ENCODE measurements around the gene PHF1.

The PHF1 gene

DNA sequence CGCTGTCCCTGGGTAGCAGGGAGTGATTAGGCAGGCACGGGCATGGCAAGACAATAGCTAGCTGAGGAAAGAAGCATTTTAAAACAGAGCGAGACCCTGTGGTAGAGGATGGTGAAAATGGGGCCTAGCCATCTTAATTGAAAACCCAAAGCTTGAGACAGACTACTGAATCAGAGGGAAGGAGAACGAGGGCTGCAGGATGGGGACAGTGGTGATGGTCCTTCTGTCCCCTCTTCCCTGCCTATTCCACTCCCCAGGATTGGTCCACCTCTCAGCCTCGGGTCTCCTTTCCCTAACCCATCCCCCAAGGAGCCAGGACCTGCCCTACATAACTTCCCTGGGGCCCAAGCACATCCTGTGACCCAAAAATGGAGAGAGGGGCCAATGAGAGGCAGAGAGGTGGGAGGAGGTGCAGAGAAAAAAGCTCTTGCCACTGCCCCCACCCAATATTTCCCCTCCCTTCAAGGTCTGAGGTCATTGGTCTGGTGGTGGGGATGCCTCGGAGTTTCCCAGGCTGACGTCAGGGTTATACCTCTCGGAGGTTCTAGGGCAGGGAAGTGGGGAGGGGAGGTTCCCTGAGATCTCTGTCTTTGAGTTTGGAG, 8.0 kb downstream of the PHF1 start:
- no peak for DNase-seq (ENCODE audit: low spot score)

DNA sequence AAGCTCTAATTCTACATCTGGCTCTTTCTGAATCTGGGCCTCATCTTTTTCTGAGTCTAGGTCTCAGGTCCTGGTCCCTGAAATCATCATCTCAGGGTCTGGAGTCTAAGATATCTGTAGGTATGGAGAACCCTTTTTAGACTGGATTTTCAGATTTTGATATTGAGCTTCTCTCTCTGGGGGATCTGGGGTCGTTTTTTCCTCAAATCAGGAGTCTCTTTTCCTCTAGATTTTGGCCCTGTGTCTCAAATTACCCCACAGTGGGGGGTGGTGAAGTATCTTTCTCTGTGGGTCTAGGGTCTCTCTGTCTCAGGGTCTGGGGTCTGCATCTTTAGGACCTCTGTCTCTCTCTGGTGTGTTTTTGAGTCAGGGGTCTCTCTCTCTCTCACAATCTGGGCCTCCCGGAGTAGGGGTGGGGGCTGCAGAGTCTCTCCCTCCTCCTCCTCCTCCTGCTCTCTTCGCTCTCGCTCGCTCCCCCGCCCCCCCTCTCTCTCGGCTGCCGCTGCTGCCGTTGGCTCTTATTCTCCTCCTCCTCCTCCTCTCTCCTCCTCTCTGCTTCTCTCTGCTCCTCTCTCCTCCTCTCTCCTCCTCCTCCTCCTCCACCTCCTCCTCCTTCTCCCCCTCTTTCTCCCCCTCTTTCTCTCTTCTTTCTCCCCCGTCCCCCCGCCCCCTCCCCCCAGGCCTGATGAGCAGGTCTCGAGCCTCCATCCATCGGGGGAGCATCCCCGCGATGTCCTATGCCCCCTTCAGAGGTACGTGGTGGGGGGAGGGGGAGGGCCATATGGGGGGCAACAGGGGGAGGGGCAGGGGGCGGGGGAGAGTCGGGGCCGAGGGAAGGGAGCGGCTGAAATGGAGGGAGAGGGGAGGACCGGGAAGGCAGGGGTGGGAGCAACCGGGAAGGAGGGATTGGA, 9.0 kb downstream of the PHF1 start, which contains the start of gene SYNGAP1:
Gene SYNGAP1, plus strand, starts transcription at position 486 of the 911 bp plus-strand sequence. Its CDS starts 200 bp downstream, at position 686.
- DNase-seq (ENCODE audit: low spot score), result no peak

DNA sequence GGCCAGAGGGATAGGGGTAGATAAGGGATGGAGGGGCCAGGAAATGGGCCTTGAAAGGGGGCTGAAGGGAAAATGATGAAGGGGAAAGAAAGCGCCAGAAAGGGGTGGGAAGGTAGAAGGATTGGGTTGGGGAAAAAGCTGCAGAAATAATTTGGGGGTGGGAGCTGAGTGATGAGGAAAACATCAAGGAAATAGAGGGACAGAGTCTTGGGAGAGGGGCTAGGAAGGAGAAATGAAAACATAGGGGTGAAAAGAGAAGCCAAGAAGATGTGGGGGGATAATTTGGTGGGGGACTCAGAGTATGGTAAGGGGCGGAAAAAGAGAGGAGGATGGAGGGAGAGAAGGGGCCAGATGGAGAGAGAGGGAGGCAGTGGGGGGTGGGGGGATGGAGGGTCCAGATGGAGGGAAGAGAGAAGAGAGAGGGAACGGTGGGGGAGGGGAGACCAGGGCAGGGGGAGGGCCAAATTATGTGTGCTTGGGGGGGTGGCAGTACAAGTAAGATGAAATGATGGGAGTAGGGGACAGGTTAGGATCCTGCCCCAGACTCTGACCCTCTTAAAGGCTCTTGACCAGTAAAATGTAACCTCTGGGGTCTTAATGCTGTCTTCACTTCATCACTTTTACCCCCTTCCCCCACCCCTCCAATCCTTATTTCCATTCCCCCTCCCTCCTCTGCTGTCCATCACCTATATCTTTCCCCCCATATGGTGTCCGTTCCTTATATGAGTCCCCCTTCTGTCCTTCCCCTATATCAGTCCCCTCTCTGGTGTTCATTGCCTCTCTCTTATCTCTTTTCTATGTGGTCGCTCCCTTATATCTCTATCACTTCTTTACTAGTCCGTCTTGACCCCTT, 9.9 kb downstream of the PHF1 start:
- DNase-seq (ENCODE audit: low spot score), result no peak

DNA sequence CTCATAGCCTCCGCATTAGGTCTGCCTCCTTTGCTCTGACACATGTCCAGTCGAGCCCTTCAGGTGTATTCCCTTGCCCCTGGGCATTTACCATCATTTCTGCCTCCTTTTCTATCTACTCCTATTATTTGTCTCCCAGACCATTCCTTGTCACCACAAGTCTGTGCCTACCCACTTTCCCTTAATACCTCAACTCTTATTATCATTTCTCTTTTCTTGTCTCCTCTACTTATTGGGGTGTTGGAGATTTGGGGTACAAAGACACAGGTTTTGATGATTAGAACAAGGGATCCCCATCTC, 10.5 kb downstream of the PHF1 start:
- no peak for DNase-seq (ENCODE audit: low spot score)

DNA sequence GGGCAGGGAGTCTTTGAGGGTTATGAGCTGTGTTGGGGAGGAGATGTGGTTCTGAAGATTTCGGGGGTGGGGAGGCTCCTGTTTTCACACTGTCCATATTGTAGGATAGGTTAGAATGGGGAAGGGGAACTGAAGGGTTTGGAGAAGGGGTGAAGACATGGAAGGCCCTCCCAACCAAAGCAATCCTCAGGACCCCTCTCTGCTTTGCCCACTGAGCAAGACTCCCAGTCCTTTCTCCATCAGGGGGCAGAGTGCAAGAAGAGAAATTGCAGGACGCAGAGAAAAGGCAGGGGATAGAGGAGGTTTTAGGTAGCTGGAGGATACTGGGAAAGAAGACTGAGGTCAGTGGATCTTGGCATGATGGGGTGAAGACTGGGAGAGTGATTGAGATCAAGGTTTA, 13.0 kb downstream of the PHF1 start:
- no peak for DNase-seq (ENCODE audit: low spot score)

DNA sequence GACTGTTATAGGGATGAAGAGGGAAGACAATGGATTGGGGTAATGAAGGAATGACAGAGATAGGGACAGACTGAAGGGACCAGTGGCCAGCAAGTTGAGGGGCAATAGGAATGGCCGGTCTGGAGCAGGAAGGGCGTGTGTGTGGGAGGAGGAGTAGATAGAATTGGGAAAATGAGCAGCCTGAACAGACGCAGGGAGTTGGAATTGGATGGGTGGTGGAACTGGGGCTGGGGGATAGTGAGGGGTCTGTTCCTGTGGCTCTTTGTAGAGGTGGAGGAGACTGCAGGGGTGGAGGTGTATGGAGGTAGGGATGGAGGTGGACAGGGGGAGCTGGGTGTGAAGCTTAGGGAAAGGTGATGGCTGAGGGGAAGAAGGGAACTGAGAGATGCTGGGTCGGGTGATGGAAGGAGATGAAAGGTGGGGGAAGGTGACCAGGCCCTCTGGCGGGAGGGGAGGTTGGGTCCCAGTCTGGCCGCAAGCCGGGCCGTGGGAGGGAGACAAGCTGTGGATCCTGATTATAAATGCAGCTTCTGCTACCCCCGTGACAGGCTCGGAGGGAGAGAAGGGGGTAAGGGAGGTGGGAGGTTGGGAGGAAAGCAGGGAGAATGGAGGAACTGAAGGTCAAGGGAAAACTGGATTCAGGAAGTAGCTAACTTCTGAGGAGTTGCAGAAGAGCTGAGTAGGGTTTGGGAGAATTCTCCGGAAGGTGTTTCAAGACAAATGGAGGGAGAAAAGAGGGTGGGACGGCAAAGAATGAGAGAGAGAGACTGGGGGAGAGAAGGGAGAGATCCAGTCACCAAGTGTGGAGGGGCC, 14.2 kb downstream of the PHF1 start:
- no peak for DNase-seq (ENCODE audit: low spot score)

DNA sequence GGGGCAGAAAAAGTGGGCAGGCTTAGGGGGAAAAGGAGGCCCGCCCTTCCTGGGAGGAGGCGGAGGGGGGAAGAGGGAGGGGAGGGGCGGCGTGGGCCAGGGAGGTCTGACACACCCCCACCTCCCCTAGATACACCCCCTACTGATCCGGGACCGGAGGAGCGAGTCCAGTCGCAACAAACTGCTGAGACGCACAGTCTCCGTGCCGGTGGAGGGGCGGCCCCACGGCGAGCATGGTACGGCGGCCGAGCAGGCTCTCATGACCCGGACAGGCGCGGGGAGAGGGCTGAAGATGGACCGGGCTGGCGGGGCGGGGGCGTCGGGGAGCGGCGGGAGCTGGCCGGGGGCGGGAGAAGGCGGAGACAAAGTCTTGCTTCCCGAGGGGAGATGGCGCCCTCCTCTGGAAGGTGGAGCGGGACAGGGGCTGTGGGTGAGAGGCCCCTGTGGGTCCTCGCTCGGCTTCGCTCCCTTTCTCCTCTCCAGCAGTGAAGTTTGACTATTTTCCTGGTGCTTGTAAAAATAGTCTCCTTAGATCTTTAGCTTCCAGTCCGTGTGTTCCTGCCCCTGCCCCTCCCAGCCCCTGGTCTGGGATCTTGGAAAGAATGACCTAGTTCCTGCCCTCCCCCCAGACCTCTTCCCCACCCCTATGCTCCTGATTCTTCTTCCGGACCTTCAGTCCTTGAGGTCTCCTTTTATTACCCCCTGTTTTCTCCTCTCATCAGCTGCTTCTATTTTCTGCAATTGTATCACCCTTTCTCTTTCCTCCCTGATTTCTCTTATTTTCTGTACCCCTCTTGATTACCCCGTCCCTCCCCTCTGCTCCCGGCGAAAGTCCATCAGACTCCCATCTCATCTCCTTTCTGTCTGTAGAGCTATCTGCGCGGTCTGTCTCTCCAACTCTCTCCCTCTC, 15.1 kb downstream of the PHF1 start:
- DNase-seq (ENCODE audit: low spot score), result peak; percentile 89

DNA sequence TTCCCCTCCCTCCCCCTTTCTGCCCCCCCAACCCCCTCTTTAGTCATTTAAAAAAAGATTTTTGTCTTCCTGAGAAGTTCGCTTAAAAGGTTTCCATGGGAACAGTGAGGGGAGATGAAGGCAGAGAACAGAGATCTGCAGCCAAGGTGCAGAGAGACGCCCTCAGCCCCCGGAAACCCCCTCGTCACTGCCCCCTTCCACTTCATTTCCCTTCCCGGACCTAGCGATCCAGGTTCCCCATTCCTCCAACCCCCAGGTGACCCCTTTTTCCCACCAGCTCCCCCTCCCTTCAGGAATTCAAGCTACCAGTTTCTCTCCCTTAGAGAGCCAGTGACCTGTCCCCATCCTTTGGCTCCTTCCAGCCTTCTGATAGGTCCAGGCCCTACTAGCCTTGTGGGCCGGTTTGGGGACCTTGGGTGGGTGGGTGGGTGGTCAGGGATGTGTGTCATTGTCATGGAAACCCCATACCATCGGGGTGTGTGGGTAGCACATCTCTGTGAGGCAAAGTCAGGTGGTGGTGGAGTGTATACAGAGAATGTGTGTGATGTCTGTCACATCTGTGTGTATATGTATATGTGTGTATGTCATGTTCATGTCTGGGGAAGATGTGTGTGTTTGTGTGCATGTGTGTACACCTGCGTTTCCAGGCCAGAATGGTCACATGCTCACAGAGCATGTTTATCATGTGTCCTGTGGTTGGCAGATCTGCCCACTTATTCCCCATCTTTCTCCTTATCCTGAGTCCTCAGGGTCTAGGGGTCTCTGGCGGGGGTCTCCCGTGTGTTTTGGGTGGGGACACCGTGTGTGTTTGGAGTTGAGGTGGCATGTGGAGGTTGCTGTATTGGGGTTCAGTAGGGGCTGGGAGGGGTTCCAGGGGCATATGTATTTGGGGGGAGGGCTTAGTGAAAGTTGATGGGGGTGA, 16.0 kb downstream of the PHF1 start:
- no peak for DNase-seq (ENCODE audit: low spot score)

DNA sequence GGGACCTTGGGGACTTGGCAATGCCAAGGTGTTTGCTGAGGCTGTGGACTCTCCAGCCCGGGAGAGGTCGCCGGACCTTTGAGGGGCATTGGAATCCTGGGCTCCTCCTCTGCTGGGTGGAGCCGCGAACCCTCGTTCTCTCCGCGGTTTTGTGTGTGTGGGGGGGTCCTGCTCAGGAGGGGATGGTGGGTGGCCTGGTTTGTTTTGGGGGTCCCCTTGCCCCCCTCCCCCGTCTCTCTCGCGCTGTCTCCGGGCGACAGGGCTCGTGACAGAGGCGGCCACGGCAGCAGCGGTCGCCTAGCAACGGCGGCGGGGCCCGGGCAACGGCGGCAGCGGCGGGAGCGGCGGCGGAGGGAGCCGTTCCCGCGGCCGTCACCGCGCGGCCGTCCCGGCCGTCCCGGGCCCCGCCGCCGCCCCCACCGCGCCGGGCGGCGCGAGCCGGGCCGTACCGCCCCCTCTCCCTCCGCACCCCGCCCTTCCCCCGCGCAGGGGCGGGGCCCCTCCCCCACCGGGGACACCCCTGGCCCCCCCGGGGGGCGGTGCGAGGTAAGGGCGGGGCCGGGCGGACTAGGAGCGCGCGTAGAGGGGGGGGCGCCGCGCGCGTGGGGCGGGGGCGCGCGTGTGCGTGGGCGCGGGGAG, 16.9 kb downstream of the PHF1 start:
- no peak for DNase-seq (ENCODE audit: low spot score)

DNA sequence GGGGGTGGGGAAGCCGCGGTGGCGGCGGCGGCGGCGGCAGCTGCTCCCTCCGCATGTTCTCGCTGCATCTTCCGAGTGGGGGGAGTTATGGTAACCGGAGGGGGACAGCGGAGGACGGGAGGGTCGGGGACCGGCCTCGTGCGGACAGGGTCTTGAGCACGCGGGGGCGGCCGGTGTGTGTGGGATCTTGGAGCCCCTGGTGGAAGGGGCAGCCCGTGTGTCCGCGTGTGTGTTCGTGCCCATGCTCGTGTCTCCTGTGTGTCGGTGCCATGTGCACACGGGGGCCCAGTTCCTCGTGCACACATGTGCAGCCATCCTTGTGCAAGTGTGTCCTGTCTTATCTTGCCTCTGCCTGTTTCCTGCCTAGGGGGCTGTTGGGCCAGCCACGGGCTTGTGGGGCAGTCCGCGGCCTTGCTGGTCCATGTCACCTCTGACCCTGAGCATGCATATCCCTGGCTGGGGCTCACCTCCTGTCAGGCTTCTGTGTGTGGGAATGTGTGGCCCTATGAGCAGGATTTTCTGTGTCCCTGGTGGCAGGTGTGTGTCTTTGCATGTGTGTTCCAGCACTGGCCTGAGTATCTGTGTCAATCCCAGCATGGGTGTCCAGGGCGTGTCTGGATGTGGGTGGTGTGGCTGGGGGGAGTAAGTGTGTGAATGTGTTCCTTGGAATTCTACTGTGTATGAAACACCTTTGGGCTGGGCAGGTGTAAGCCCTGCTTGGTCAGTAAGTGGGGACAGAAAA, 17.6 kb downstream of the PHF1 start:
- peak; percentile 89 for DNase-seq (ENCODE audit: low spot score)

DNA sequence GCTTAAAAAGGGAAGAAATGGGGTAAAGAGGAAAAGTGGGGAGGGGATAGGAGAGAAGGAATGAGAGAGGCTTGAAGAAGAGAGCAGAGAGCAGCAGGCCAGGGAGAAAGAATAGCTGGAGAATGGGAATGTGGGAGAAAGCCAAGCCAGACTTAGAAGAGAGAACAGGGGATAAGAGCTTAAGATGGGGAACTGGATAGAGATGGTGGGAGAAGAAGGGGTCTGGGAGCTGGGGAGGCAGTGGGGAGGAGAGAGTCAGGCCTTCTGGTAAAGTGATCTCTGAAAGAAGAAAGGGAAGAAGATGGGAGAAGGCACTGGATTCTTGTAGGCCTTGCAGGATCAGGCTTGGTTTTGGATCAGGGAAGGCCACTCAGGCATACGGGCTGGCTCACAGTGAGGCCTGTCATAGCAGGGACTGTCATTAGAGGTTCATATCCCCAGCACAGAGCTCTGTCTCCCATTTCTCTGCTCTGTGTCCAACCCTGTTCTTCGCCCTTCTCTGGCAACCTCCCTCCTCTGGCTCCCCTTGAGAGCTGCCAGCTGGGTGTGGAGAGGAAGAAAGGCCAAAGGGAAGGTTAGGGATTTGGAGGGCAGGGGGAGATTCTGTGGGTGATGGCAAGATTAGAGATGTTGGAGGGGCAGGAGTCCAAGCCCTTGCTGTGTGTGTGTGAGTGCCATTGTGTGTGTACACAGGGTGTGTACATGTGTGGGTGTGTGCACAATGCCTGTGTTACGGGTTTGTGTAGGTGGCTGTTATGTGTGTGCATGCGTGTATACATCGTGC, 18.3 kb downstream of the PHF1 start:
- DNase-seq (ENCODE audit: low spot score), result no peak

DNA sequence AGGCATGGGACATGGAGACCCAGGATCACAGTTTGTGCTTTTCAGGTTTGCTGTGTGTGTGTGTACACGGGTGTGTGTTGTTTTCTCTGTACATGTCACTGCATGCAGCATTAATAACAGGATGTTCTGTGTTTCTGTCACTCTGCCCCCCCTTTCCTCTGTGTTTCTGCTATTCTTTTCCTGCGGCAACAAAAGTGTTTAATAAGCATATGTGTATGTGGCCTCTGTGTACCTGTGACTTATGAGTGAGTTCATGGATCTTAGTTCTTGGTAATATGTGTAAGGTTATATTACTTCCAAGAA, 18.9 kb downstream of the PHF1 start:
- DNase-seq (ENCODE audit: low spot score), result no peak

DNA sequence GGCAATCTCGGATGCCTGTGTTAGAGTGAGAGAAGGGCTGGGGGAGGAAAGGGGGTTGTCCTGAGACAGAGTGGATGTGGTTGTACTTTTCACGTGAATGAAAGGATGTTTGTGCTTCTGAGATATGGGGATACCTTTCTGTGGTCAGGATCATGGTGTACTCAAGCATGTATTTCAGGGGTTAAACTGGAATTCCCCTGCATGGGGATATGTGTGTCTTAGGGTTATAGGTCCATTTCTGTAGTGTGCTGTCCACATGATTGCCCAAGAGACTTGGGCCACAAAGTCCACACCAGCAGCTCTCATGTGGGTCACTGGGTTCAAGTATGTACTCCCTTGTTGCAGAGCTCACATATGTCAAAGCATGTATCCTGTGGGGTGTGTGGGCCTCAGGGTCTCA, 19.5 kb downstream of the PHF1 start:
- no peak for DNase-seq (ENCODE audit: low spot score)

DNA sequence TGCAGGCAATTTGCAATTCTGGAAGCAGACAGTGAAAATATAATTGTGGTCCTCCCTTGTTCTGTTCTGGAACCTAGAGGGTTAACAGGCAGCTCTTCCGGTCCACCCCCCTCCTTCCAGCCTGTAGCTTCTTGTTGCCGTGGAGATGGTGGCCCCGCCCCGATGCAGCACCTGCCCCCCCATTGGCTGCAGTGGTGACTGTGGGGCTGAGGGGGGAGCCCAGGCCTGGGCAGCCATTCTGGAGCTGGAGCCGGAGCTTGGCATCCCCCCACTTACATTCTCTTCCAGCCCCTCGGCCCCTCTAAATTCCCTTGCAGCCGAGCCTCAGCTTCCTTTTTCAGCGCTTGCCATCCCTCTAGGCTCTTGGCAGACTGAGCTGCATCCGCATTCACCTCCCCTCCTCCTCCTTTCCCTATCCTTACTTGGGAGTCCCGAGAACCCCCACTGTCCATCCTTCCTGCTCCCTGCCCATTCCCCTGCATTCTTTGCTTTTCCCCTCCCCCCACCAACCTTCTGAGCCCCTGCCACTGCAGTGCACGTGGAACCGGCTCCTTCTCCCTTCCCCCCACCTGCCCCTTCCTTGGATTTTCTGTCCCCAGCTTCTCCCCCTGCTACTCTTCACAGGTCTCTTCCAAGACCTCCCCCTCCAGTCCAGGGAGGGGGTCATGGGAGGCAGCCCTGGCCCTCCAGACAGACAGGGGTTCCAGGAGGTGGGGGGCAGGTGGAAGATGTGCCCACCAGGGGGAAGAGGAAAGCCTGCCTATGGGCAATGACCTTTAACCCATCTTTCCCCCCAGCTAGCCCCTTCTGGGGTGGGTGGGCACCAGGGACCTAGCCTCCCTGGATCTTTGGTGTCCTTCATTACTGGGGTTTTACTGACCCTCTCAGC, 20.4 kb downstream of the PHF1 start:
- no peak for DNase-seq (ENCODE audit: low spot score)

DNA sequence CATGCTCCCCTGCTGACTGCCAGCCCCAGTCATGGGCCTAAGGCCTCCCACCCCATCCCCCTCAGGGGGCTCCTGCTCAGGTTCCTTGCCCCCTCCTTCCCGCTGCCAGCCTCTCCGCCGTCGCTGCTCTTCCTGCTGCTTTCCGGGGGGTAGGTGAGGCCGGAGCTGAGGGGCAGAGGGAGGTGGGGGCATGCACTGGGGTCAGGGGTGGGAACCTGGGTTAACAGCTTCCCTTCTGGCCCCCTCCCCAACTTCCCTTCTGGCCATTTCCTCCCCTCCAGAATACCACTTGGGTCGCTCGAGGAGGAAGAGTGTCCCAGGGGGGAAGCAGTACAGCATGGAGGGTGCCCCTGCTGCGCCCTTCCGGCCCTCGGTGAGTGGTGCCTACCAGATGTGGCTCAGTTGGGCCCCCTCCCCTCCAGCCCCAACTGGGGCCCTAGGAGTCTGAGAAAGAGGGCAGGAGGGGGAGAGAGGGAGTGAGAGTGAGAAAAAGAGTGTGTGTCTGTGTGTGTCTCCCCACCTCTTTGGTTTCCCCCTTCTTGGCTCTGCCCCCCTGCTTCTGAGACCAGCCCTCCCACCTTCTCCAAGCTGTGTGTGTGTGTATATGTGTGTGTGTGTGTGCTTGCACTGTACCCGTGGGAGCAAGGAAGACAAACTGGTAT, 21.2 kb downstream of the PHF1 start:
- no peak for DNase-seq (ENCODE audit: low spot score)

DNA sequence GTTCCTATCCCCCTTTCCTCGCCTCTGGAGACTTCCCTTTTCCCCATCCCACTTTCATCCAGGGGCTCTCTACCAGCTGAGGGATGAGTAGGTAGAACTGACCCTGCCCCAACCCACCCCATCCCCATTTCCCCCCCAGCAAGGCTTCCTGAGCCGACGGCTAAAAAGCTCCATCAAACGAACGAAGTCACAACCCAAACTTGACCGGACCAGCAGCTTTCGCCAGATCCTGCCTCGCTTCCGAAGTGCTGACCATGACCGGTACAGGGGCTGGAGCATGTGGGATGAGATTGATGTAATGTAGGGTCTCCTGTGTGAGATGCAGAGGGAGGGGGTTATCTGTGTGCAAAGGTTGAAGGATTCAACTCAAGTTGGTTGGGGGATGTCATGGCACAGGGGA, 21.7 kb downstream of the PHF1 start:
- DNase-seq (ENCODE audit: low spot score), result no peak

Data from HuH-7 (cell line).